ENCODE results near the gene MYOZ1.
"Not testable (repeated sequence)": the region's sequence is repeated elsewhere in the genome, so short reads cannot be mapped to it uniquely, and the experiment has no call there.

MYOZ1 gene, protein sequence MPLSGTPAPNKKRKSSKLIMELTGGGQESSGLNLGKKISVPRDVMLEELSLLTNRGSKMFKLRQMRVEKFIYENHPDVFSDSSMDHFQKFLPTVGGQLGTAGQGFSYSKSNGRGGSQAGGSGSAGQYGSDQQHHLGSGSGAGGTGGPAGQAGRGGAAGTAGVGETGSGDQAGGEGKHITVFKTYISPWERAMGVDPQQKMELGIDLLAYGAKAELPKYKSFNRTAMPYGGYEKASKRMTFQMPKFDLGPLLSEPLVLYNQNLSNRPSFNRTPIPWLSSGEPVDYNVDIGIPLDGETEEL

DNA sequence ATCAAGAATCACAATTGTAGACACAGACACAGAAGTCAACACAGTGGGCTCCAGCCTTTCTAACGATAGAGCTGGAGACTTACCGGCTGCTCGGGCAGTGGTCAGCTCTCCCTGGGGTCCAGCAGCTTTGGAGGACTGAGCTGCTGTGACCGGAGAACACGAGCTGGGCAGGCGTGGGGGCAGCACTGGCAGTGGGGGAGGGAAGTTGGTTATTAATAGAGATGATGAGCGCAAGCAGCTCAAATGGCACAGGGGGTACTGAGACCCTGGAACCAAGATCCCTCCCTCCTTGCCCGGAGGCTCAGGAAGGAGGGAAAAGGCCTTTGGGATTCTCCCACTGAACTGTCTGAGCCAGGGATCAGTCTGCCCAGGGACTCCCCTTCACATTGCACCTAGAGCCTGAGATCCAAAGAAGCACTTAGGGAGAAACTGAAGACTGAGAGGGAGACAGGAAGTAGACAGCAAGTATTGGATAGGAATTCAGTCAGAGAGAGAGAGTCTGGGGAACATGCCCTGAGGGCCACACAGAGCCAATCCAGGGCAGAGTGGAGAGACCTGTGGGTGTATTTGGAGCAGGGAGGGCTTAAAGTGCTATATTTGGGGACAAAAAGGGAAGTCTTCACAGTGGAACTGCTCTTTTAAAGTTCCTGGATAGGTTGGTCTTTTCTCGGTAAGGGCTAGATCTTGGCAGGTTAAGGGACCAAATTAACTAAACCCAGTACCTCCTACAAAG lies at the start of gene MYOZ1:
Gene MYOZ1, minus strand, starts transcription at position 147 of the 733 bp plus-strand sequence. CDS start 1,457 bp downstream, outside the sequence.
- DNase-seq: no peak

DNA sequence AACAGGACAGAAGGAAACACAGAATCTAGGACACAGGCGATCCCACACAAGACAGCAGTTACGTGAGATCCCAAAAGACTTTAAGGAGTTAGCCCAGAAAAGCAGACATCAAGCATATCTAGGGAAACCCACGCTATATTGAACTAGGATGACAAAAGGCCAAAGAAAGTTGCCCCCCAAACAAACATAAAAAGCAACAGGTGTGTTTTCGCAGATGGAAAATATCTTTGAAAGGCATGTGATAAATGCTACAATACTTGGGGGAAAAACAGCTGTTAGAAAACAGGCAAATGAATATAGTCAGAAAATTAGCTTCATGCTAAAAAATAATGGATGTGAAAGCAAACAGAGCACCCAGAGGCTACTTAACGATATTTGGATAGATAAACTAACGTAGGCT lies 49.5 kb upstream of the MYOZ1 start:
- DNase-seq: not testable (repeated sequence)

- not testable (repeated sequence) for DNase-seq
Observed at GRCh38 chr10:73689596-73689995, 48.3 kb upstream of the MYOZ1 start.

DNA sequence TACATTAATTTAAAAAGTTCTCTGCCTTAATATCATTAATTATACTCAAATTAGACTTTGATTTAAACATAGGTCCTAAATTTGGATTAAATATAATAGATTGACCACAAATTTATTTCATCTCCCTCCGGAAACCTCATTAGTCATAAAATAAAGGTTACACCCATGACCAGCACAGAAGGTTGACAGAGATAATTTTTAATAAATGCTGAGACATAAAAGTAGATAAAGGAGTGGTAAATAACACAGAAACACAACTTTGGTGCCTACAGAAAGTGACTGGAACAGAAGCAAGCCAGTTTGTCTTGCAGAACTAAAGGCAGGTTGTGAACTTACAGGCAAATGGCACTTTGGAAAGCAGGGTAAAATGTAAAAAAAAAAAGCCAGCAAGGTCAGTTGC lies 46.4 kb upstream of the MYOZ1 start:
- not testable (repeated sequence) for DNase-seq

DNA sequence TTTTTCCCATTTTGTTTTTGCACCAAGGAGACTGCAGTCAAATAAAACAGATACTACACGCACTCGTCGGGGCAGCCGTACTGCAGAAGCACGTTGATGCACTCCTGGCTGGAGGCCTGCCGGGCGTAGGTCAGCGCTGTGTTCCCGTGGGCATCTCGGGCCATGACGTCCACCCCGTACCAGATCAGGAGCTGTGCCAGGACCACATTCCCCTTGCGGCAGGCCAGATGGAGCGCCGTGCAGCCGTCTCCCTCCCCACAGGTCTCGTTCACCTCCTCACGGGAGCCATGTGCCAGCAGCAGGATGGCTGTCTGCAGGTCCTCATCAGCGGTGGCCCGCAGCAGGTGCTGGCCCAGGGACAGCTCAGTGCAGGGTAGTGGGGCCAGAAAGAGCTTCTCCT lies 33.3 kb upstream of the MYOZ1 start:
- DNase-seq: not testable (repeated sequence)

- not testable (repeated sequence) for DNase-seq
Observed at GRCh38 chr10:73668378-73668777, 27.1 kb upstream of the MYOZ1 start.

GRCh38 chr10:73666153-73666809 lies 25.0 kb upstream of the MYOZ1 start:
- DNase-seq: not testable (repeated sequence)

DNA sequence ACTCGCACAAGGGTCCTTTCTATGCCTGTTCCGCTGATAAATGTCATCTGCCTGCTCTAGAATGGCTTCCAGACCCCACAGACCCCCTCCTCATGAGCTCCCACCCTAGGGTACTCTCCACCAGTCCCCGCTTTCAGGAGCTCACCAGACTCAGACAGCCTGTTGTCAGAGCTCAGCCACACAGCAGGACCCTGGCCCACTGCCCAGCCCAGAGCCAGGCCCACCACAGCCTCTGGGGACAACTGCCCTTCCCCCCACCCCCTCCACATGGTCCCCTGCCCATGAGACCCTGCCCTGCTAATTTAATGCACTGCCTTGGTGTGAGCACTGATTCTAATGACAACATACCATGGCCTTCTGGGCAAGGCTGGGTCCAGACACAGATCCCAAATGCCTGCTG lies 24.3 kb upstream of the MYOZ1 start:
- DNase-seq: not testable (repeated sequence)

DNA sequence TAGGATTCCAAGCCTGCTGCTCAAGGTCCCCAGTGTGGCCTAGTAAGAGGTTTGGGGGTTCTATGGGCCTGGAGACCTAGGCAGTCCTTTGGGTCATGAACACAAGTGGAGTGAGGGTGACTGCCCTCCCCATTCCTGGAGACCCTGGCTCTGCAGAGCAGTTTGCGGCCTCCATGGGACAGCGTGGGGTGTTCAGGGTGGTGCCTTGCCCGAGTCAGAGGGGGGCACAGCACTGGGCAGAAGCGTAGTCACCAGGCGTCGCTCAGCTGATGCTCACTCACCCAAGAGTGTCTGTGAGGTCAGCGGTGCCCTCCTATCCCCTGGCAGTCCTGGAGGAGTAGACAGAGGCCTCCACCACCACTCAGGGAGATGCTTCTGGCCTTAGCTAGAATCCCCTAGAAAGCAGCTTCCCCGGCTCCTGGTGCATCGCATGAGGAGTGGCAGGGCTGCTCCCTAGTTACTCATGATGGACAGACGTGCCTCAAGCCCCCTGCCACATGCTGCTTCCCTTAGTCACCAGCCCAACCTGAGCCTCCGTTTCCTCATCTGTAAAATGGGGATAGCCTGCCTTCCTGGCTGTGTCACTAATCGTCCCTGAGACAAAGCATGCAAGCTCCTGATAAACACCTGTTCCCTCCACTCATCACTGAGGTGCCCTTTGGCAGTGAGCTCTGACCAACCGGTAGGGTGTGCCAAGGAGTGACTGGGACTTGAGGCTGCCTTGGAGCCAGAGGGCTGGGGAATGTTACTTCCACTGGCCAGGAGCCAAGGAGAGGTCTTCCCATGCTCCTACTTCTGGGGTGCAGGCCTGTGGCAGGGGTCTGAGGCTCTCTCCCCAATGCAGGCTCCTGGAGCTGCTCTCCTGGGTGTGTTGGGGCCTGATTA lies 23.1 kb upstream of the MYOZ1 start:
- not testable (repeated sequence) for DNase-seq

DNA sequence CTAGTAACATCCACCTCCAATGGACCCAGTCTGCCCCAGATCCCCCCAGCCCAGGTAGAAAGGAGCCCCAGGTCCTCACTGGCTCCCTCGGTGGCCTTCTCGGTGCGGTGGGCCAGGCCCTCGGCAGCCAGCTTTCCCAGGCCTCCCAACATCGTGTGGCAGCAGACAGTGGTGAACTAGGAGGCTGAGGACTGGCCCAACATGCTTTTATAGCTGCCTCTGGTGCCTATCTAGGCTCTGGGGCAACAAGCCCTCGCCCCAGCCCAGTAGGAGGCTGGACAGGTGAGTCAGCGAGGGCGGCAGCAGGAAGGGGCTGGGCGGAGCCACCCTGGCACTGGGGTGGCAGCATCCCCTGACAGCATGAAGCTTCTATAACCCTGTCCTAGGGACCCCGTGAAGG lies 22.3 kb upstream of the MYOZ1 start:
- DNase-seq: not testable (repeated sequence)

DNA sequence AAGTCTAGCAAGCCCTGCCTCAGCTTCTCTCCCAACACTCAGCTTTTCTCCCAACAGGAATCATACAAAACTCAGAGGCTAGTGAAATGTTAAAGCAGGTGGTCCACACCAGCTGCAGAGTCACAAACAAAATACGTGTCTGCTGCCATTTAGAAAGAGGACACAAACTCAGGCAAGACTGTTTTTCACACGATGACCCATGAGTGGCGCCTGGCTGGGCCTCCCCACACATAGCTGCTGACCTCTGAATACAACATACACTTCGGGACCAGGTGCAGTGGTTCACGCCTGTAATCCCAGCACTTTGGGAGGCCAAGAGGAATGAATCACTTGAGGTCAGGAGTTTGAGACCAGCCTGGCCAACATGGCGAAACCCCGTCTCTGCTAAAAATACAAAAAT lies 21.4 kb upstream of the MYOZ1 start:
- DNase-seq: not testable (repeated sequence)

DNA sequence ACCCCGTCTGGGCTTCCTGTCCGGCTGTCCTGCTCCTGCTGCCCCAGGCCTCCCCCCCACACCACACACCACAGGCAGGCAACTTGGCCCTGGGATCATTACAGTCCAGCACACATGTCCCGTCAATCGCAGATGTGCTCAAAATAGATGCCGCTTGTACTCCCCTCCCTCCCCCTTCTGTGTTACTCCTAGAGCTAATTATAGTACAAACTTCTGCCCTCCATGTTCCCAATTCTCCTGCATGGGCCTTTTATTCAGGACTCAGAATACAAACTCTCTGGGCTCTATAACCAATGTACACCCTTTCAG lies 14.7 kb upstream of the MYOZ1 start, which contains the start of gene SYNPO2L:
Gene SYNPO2L, minus strand, starts transcription at position 40 of the 309 bp plus-strand sequence. CDS start 107 bp downstream, outside the sequence.
- no peak for DNase-seq

- DNase-seq: no peak
Observed at GRCh38 chr10:73655257-73655989, 14.1 kb upstream of the MYOZ1 start.

- DNase-seq: no peak
Observed at GRCh38 chr10:73653701-73654100, 12.4 kb upstream of the MYOZ1 start.

- no peak for DNase-seq
Observed at GRCh38 chr10:73653195-73653594, 11.9 kb upstream of the MYOZ1 start.

GRCh38 chr10:73650537-73651331 lies 9.5 kb upstream of the MYOZ1 start:
- no peak for DNase-seq

- DNase-seq: no peak
Observed at GRCh38 chr10:73649876-73650536, 8.7 kb upstream of the MYOZ1 start.

DNA sequence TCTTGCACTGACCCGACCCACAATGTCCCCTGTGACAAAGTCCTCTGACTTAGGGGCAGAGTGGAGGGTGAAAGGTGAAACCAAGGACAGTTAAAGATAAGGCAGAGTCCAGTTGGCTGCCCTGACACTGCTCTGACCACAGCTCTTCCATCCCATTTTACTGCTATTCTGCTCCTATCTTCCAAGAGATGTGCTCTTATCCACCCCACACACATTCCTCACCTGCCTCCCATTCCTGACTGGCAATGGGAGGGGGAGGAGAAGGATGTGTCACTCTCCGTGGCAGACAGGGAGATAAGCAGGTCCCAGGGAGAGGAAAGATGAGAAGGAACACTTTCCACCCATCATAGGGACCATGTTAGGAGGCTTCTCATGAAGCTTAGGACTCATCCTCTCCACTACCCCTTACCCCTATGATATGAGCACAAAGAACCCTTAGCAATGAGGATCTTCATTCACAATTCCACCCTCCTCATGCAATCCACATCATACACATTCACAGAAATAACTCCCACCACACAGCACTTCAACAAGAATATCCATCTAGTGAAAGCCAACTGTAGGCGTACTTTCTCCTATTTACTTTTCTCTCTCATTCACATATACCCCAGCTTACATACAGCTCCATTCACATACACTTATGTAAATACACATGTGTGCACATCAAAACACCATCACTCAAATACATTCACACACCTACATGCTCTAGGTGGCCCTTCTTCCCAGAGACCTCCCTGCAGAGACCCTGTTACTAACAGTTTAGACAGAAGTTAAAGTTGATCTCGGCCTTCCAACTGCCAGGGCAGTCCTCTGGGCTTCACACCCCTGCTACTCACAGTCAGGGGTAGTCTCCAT lies 7.9 kb upstream of the MYOZ1 start:
- DNase-seq: no peak

- no peak for DNase-seq
Observed at GRCh38 chr10:73647875-73648651, 6.8 kb upstream of the MYOZ1 start.
